H1 (cell line): ENCODE results near the gene TMA7B. TPM values are rescaled to one million over a fixed set of nuclear protein-coding genes. Genes with fewer than 3 reads are reported as not detected.

Experiments
- CTCF ChIA-PET: fragments of 300-600 bp; sonication (Branson Sonifier 250); formaldehyde crosslinking; loops from one replicate; lab custom pipeline; 2021; ENCODE audit not compliant: partially characterized antibody; lab: Charles Lee
- POLR2A ChIA-PET: fragments of 300-600 bp; sonication (Branson Sonifier 250); formaldehyde crosslinking; loops from one replicate; lab custom pipeline; 2021; ENCODE audit warnings: inconsistent platforms; ENCODE audit not compliant: partially characterized antibody; lab: Charles Lee
- DNase-seq, 2 experiments: peaks; one replicate each; pipeline versions ENCODE4 v3.0.0 to v3.0.0-alpha.2; 2010 to 2022; ENCODE audit warnings: low spot score in 2 of 2, low read depth in 1 of 2, mixed read lengths in 1 of 2
- FAIRE-seq: peaks from 2 replicates; lab custom pipeline; 2011; peaks lifted over from hg19 to GRCh38; lab: Jason Lieb, UNC
- H2AFZ ChIP-seq: 2 replicates; pipeline ENCODE4 v1.8.1; 2012; ENCODE audit warnings: low read length, inconsistent platforms
- H2AK5ac ChIP-seq: 2 replicates; pipeline ENCODE4 v1.6.1; 2013; ENCODE audit warnings: low read depth, low read length
- H2BK120ac ChIP-seq: replicated peaks from 2 replicates; pipeline ENCODE3; 2013; ENCODE audit warnings: low read depth, low read length, inconsistent platforms
- H2BK12ac ChIP-seq: 2 replicates; pipeline ENCODE4 v1.6.1; 2013; ENCODE audit warnings: low read depth, low read length
- H2BK15ac ChIP-seq: 2 replicates; pipeline ENCODE4 v1.6.1; 2013; ENCODE audit warnings: low read length
- H2BK20ac ChIP-seq: 2 replicates; pipeline ENCODE4 v1.6.1; 2013; ENCODE audit warnings: low read length
- H2BK5ac ChIP-seq: 2 replicates; pipeline ENCODE4 v1.6.1; 2013; ENCODE audit warnings: low read depth, low read length
- H3K14ac ChIP-seq: 2 replicates; pipeline ENCODE4 v1.6.1; 2013; ENCODE audit warnings: inconsistent platforms; ENCODE audit not compliant: insufficient read length
- H3K18ac ChIP-seq: 2 replicates; pipeline ENCODE4 v1.6.1; 2013; ENCODE audit warnings: low read length; ENCODE audit errors: extremely low read depth
- H3K23ac ChIP-seq: 2 replicates; pipeline ENCODE4 v1.6.1; 2013; ENCODE audit warnings: inconsistent platforms; ENCODE audit not compliant: insufficient read length
- H3K23me2 ChIP-seq: 2 replicates; pipeline ENCODE4 v1.6.1; 2013; ENCODE audit warnings: low read depth, low read length
- H3K27ac ChIP-seq: 2 replicates; pipeline ENCODE4 v1.6.1; 2011; ENCODE audit warnings: low read depth, low read length, inconsistent platforms
- H3K27me3 ChIP-seq, 4 experiments: replicated peaks in 1 of 4; 1 replicate in 1 of 4; 2 replicates in 3 of 4; pipeline versions ENCODE4 v1.6.1 to v1.8.1; 2011 to 2013; ENCODE audit warnings: low read length in 3 of 4, mild to moderate bottlenecking in 3 of 4, inconsistent platforms in 2 of 4, mixed read lengths in 2 of 4, moderate library complexity in 1 of 4; ENCODE audit not compliant: control insufficient read depth in 3 of 4, insufficient read depth in 3 of 4; ENCODE audit errors: extremely low read depth in 1 of 4
- H3K36me3 ChIP-seq, 4 experiments: 2 replicates each; pipeline versions ENCODE4 v1.6.1 to v1.8.1; 2011 to 2013; ENCODE audit warnings: mild to moderate bottlenecking in 4 of 4, low read length in 3 of 4, moderate library complexity in 2 of 4, control low read depth in 1 of 4, inconsistent platforms in 1 of 4; ENCODE audit not compliant: insufficient read depth in 4 of 4, control insufficient read depth in 2 of 4
- H3K4ac ChIP-seq: replicated peaks from 2 replicates; pipeline ENCODE3; 2013; ENCODE audit warnings: low read length, low read depth, mixed read lengths, inconsistent platforms; ENCODE audit not compliant: insufficient read length
- H3K4me1 ChIP-seq, 4 experiments: replicated peaks in 1 of 4; 1 replicate in 1 of 4; 2 replicates in 3 of 4; pipeline versions ENCODE4 v1.6.1 to v1.8.1; 2011 to 2013; ENCODE audit warnings: low read length in 3 of 4, inconsistent platforms in 2 of 4, mixed read lengths in 1 of 4; ENCODE audit not compliant: insufficient read depth in 4 of 4, control insufficient read depth in 3 of 4
- H3K4me2 ChIP-seq, 2 experiments: 2 replicates each; pipeline versions ENCODE4 v1.6.1 to v1.8.1; 2011 to 2013; ENCODE audit warnings: low read depth in 2 of 2, low read length in 2 of 2, control low read depth in 1 of 2, inconsistent platforms in 1 of 2, mild to moderate bottlenecking in 1 of 2; ENCODE audit not compliant: insufficient read depth in 1 of 2
- H3K4me3 ChIP-seq, 4 experiments: fragments of 200-600, 300-600 bp in 1 of 4; sonication (generic), shearing (Covaris generic), sonication (Bioruptor Twin) in 1 of 4; 2 replicates each; pipeline versions ENCODE4 v1.5.1 to v1.8.1; 2011 to 2016; ENCODE audit warnings: low read length in 4 of 4, low read depth in 3 of 4, control low read depth in 2 of 4, inconsistent platforms in 2 of 4, mild to moderate bottlenecking in 2 of 4, mixed read lengths in 1 of 4, moderate library complexity in 1 of 4; ENCODE audit not compliant: insufficient read depth in 2 of 4; ENCODE audit errors: extremely low read depth in 1 of 4
- H3K56ac ChIP-seq: replicated peaks from 2 replicates; pipeline ENCODE3; 2013; ENCODE audit warnings: low read depth, mild to moderate bottlenecking, mixed read lengths, low read length, inconsistent platforms; ENCODE audit not compliant: insufficient read length
- H3K79me1 ChIP-seq: 2 replicates; pipeline ENCODE4 v1.6.1; 2013; ENCODE audit warnings: low read depth, low read length, control low read depth
- H3K79me2 ChIP-seq, 2 experiments: 2 replicates each; pipeline versions ENCODE4 v1.6.1 to v1.8.1; 2012 to 2013; ENCODE audit warnings: low read length in 2 of 2, mild to moderate bottlenecking in 2 of 2, inconsistent platforms in 1 of 2; ENCODE audit not compliant: insufficient read depth in 2 of 2, control insufficient read depth in 1 of 2
- H3K9ac ChIP-seq, 4 experiments: replicated peaks in 1 of 4; 1 replicate in 1 of 4; 2 replicates in 3 of 4; pipeline versions ENCODE4 v1.6.1 to v1.8.1; 2011 to 2013; ENCODE audit warnings: low read depth in 3 of 4, low read length in 3 of 4, control low read depth in 2 of 4, mild to moderate bottlenecking in 2 of 4, moderate library complexity in 2 of 4, inconsistent platforms in 1 of 4; ENCODE audit errors: extremely low read depth in 1 of 4
- H3K9me3 ChIP-seq, 2 experiments: 2 replicates each; pipeline versions ENCODE4 v1.6.1 to v1.8.1; 2012 to 2013; ENCODE audit warnings: mild to moderate bottlenecking in 2 of 2, moderate library complexity in 2 of 2, control low read depth in 1 of 2, inconsistent platforms in 1 of 2, low read depth in 1 of 2, low read length in 1 of 2, mixed read lengths in 1 of 2; ENCODE audit not compliant: insufficient read depth in 2 of 2
- H4K20me1 ChIP-seq, 2 experiments: replicated peaks in 1 of 2; 2 replicates each; pipeline versions ENCODE3 to v1.8.1; 2011 to 2013; ENCODE audit warnings: inconsistent platforms in 2 of 2, low read length in 2 of 2, mild to moderate bottlenecking in 1 of 2; ENCODE audit not compliant: insufficient read depth in 2 of 2, control insufficient read depth in 1 of 2
- H4K5ac ChIP-seq: 2 replicates; pipeline ENCODE4 v1.6.1; 2013; ENCODE audit warnings: low read length, low read depth, mixed read lengths, inconsistent platforms; ENCODE audit not compliant: insufficient read length
- H4K8ac ChIP-seq: 2 replicates; pipeline ENCODE4 v1.8.0; 2013; ENCODE audit warnings: mild to moderate bottlenecking, moderate library complexity, low read length, inconsistent platforms; ENCODE audit not compliant: insufficient read depth; ENCODE audit errors: extremely low read depth
- H4K91ac ChIP-seq: replicated peaks from 2 replicates; pipeline ENCODE3; 2013; ENCODE audit warnings: low read length, mixed read lengths, inconsistent platforms; ENCODE audit not compliant: insufficient read length
- BACH1 ChIP-seq: IDR thresholded peaks from 2 replicates; pipeline ENCODE4 v1.6.1; 2012; ENCODE audit warnings: low read length, improper control_type of control experiment
- CTBP2 ChIP-seq: IDR thresholded peaks from 2 replicates; pipeline ENCODE4 v1.7.0; 2011; ENCODE audit warnings: borderline replicate concordance, mild to moderate bottlenecking, moderate library complexity, mixed read lengths, low read length; ENCODE audit not compliant: insufficient read depth, insufficient read length
- GTF2F1 ChIP-seq: IDR thresholded peaks from 2 replicates; pipeline ENCODE4 v1.6.1; 2012; ENCODE audit warnings: low read depth, low read length, improper control_type of control experiment, borderline replicate concordance
- NRF1 ChIP-seq: IDR thresholded peaks from 2 replicates; pipeline ENCODE4 v1.6.1; 2011; ENCODE audit warnings: mild to moderate bottlenecking, low read depth, low read length, improper control_type of control experiment
- RAD21 ChIP-seq, 2 experiments: IDR thresholded peaks in 1 of 2; conservative IDR thresholded peaks in 1 of 2; 2 replicates each; pipeline ENCODE4 v1.6.1; 2011; ENCODE audit warnings: low read depth in 2 of 2, low read length in 2 of 2, improper control_type of control experiment in 1 of 2, inconsistent platforms in 1 of 2, mild to moderate bottlenecking in 1 of 2, moderate library complexity in 1 of 2
- SRF ChIP-seq: IDR thresholded peaks from 2 replicates; pipeline ENCODE4 v1.6.1; 2011; ENCODE audit warnings: mild to moderate bottlenecking, low read depth, low read length, moderate library complexity
- TAF7 ChIP-seq: optimal IDR thresholded peaks from 2 replicates; pipeline ENCODE3; 2011; ENCODE audit warnings: low read depth, mild to moderate bottlenecking, inconsistent platforms, low read length, moderate library complexity, borderline replicate concordance
- TCF12 ChIP-seq: IDR thresholded peaks from 2 replicates; pipeline ENCODE4 v1.6.1; 2011; ENCODE audit warnings: low read depth, mild to moderate bottlenecking, low read length
- USF2 ChIP-seq: IDR thresholded peaks from 2 replicates; pipeline ENCODE4 v1.6.1; 2011; ENCODE audit warnings: low read length, improper control_type of control experiment
- WGBS, 2 experiments: shearing (Covaris generic) in 1 of 2; methylation state at CpG; one replicate each; pipeline versions ENCODE4 v1.1.6 to v1.1.7; 2013 to 2015; ENCODE audit warnings: low lambda C conversion rate in 2 of 2, mixed read lengths in 2 of 2, inconsistent platforms in 1 of 2, low coverage in 1 of 2, missing lambda C conversion rate in 1 of 2; ENCODE audit not compliant: insufficient replicate concordance in 2 of 2, insufficient coverage in 1 of 2, insufficient read length in 1 of 2; ENCODE audit errors: extremely low coverage in 1 of 2, missing lambda C conversion rate in 1 of 2; 5-methylcytosine and 5-hydroxymethylcytosine counted together
- polyA plus RNA-seq, 7 experiments: library from polyadenylated mRNA; depleted of rRNA in 3 of 7; stranded (reverse) in 5 of 7; unstranded in 2 of 7; fragments of >200 nt in 5 of 7; fragments of 200-250 nt in 2 of 7; gene quantifications; 1 replicate in 5 of 7; 2 replicates in 1 of 7; 4 replicates in 1 of 7; pipeline versions ENCODE4 v1.2.1 to v1.2.3, GENCODE V29; 2011 to 2013; ENCODE audit warnings: missing spikeins in 2 of 7, mixed read lengths in 2 of 7
- total RNA-seq: library from RNA; stranded (reverse); fragmentation: NEBNext Ultra II Directional; extraction: Animal tissue kit (Norgen Biotek cat#: 25700); gene quantifications from 2 replicates; pipeline ENCODE4 v1.2.1, GENCODE V29; 2021

TMA7B gene
- total and polyA plus RNA-seq, 2 of the 8 experiments (the other 6 are each of a cell fraction or from before 2014, with no cell fraction given) = not detected

- peak overlapping the region; percentile 61 for H4K91ac ChIP-seq
- H2BK20ac ChIP-seq = peak overlapping the region; percentile 23; the same call in 1 of the 2 replicates
- peak in 1 of 2 experiments; percentile 59 for DNase-seq
- H3K9ac ChIP-seq = no peak overlapping the region; a peak in 1 of 7 replicates
- CTCF ChIA-PET = interaction anchor here (0.9 to 16.1 kb wide), 5 partner anchors 11 to 65 kb away, joined by 4 to 159 read pairs (median 10); no protein-coding TSS in a partner anchor
- peak overlapping the region; percentile 41; the same call in 1 of the 2 replicates for H2AK5ac ChIP-seq
- H2BK15ac ChIP-seq = peak overlapping the region; percentile 19; the same call in 1 of the 2 replicates
- no peak overlapping the region for H2AFZ ChIP-seq
- H3K4me2 ChIP-seq = peak overlapping the region; percentile 55 to 80
- peak overlapping the region; percentile 60 for H2BK12ac ChIP-seq
- H3K14ac ChIP-seq = no peak overlapping the region
- WGBS, 2 experiments = 17% methylated on average over 11 of the region's 11 CpGs; no CpG with 5 or more reads in 1 of the 2 experiments
- H4K8ac ChIP-seq = no peak overlapping the region
- H4K5ac ChIP-seq = peak overlapping the region; percentile 55
- H3K56ac ChIP-seq = no peak overlapping the region
- H3K79me1 ChIP-seq = peaks cover 6% of the 10 kb centered on the region; the same call in 1 of the 2 replicates
- no peak overlapping the region for H3K23ac ChIP-seq
- H3K4ac ChIP-seq = no peak overlapping the region
- peak overlapping the region; percentile 76 for H3K18ac ChIP-seq
- peaks cover 0 to 17% (median 12%) of the 10 kb centered on the region in 4 experiments; a peak in 6 of 7 replicates for H3K27me3 ChIP-seq
- FAIRE-seq = no peak
- no peaks in the 10 kb centered on the region for H3K36me3 ChIP-seq
- peak overlapping the region; percentile 31 for H2BK120ac ChIP-seq
- POLR2A ChIA-PET = interaction anchor here (1.0 to 6.5 kb wide), 8 partner anchors 11 to 82 kb away, joined by 3 to 44 read pairs (median 3); no protein-coding TSS in a partner anchor
- peak overlapping the region; percentile 76 for H2BK5ac ChIP-seq
- H3K79me2 ChIP-seq = peaks cover 3 to 55% of the 10 kb centered on the region in 2 experiments
- peak overlapping the region in 3 of 4 experiments; percentile 7 to 30 (median 17); a peak in 4 of 8 replicates for H3K4me3 ChIP-seq
- H4K20me1 ChIP-seq = peaks cover 0 to 4% of the 10 kb centered on the region in 2 experiments
- peaks cover 8% of the 10 kb centered on the region; the same call in 1 of the 2 replicates for H3K23me2 ChIP-seq
- H3K4me1 ChIP-seq = peaks cover 28 to 61% (median 46%) of the 10 kb centered on the region in 4 experiments
- no peaks in the 10 kb centered on the region for H3K9me3 ChIP-seq
- H3K27ac ChIP-seq = peak overlapping the region; percentile 2; the same call in 1 of the 2 replicates
- TF ChIP-seq USF2 (no peak), NRF1 (no peak), TCF12 (0 out of 2 replicates have a peak, but pooled peaks have one; percentile 12), BACH1 (no peak), TAF7 (no peak), CTBP2 (no peak), RAD21 (IDR thresholded peaks at IDR 0.05 in 1 of 2, conservative IDR thresholded peaks at IDR 0.05 in 1 of 2; ENCODE audit: low read depth in 2 of 2, low read length in 2 of 2) (no peak), SRF (no peak), GTF2F1 (no peak)
Observed at GRCh38 chr22:39997939-39998726, 37.9 kb downstream of the TMA7B start.
